Activated CD4-positive, alpha-beta T cell treated with anti-CD3 and anti-CD28 coated beads, Interleukin-2, amount 50 U/mL, for 16 hours (primary cell): Measurements from ENCODE around the gene COASY.

Experiments used
- DNase-seq: peaks from one replicate; pipeline ENCODE4 v3.0.0-alpha.2; 2020

The COASY gene

DNA sequence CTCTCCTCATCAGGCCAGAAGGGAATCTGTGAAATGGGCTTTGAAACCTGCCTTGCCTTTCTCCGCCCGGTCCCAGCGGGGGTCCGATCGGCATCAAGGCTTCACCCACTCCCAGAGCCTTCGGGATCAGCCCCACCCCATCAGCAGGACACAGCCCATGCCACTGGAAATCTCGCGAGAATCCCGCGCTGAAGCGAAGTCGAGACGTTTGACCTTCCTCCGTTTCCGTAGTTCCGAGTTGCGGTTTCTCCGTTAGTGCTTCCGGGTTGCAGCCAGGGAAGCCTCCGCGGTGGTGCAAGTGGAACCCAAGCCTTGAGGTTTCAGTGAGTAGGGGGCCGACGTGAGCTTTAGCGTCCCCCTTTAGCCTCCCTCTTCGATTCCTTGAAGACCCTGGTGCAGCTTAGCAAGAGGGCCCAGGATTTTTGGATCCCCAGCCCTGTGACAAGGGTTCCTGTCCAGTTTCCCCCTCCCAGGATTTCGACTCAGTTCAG, at the start of gene COASY:
Gene COASY, plus strand, starts transcription at position 252 of the 491 bp plus-strand sequence. CDS start 475 bp downstream, outside the sequence.
- DNase-seq, result peak; percentile 96

DNA sequence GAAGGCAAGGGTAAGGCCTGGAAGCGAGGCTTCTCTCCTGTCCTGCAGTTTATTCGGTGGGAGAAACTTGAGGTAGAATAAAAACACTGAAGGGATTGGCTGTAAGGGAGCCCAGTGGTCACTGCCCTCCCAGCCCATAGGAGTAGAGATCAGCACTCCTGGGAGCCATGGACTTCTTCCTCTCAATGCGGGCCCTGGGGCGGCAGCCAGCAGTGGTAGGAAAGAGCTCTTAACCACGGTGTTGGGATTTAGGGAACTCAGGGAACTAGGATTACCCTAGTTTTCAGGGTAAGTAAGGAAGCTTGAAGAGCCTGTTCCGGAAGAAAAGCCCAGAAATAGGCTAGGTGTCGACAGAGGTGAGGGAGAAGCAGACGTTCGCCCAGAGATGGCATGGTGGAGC, 49.7 kb upstream of the COASY start:
- no peak for DNase-seq

DNA sequence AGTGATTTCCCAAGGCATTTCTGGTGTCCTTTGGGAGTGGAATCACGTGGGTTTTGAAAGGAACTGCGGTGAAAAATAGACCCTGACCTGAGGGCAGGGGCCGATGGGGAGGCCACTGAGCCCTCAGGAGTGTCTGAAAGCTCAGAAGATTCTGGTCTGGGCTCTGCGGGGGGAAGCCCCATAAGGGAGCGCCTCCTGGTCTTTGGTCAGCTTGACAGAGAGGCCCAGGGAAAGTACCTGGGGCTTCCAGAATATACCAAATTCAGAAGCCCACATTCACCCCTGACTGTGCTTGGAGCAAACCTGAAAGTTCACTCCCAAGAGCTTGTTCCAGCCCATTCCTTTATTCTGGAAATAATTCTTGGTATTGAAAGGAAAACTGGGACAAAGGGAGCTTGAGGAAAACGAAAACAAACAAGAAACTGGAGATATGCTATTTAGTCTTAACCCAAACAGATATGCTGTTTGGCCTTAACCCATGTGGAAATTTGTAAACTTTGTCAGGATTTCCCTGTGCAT, 49.2 kb upstream of the COASY start:
- no peak for DNase-seq

DNA sequence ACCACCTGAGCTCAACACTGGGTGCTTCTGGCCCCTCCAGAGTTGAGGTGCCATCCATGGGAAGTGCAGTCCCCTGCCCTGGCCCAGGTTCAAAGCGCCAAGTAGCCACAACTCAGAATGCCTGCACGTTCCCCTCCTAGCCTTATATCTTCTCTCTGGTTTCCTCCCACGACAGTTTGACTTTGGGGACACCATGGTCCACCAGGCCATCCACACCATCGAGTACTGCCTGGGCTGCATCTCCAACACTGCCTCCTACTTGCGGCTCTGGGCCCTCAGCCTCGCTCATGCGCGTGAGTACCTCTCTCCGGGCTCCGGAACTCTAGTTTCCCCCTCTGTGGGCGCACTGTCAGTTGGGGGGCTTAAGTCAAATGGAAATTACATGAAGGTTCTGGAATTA, 48.3 kb upstream of the COASY start:
- DNase-seq, result no peak

DNA sequence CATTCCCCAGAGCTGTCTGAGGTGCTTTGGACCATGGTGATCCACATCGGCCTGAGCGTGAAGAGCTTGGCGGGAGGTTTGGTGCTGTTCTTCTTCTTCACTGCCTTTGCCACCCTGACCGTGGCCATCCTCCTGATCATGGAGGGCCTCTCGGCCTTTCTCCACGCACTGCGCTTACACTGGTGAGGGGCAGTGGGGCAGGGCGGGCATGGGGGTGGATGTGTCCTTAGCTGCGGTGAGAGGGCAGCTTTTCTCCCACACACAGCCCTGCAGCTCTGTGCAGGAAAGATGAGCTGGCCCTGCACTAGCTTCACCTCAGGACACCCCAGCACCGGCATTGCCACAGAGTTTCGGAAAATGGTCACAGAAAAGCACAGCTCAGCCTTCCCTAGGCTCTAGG, 47.7 kb upstream of the COASY start:
- DNase-seq, result no peak

DNA sequence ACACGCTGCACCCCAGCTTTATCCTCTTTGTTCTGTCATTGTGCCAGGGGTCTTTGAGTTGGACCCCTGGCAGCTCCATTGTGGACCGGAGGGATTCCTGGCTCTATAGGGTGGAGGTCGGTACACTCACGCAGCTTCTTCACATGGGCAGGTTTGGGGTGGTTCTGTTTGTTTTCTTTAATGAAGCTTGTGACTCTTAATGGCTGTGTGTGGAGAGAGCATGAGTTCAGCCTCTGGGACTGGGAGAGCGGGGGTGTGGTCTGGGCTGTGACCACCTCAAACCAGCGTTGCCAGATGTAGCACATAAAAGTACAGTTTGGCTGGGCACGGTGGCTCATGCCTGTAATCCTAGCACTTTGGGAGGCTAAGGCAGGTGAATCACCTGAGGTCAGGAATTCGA, 47.1 kb upstream of the COASY start:
- no peak for DNase-seq

DNA sequence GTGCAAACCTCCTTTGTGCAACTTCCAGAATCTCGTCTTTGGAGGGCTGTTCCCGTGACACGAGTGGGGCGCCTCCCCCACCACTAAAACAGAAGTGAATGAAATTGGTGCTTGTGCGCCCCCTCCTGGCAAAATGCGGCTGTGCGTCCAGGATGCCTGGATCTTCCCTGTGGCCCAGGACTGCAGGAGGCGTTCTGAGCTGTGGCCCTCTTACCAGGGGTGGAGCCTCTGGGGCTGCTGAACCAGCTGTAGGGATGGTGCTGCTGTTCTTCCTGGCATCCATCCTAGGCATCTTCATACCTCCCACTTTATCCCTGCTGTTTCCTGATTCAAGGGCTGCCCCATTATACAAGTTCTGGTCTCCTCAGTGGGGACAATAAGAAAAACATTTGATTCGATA, 44.4 kb upstream of the COASY start:
- DNase-seq, result peak; percentile 77

DNA sequence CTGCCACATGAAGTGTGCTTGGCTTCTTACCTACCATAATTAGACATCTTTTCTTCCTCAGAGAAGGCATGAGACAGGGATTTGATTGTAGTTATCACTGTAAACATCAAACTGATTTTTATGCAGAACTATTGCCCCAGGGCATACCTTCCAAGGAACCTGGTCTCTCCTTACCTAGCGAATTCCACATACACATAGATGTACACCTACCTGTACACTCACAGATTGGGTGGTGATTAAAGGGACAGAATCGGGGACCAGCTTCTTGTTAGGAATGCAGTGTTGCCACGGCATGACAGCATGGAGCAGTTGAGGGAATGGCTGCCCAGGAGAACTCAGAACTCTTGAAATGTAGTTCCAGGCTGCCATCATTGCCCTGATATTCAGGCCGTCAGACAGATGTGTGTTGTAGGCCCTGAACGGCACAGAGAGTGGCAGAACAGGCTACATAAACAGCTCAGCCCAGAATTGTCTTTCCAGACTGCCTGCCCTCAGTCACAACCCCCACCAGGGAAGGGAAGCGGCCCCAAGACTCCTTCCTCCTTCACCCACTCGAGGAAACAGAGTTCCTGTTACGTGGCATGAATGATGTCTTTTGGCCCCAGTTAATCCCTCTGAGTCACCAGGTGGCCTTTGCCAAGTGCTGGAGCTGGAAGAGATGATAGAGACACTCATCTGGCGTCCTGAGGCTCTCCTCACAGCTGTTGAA, 43.7 kb upstream of the COASY start:
- no peak for DNase-seq

DNA sequence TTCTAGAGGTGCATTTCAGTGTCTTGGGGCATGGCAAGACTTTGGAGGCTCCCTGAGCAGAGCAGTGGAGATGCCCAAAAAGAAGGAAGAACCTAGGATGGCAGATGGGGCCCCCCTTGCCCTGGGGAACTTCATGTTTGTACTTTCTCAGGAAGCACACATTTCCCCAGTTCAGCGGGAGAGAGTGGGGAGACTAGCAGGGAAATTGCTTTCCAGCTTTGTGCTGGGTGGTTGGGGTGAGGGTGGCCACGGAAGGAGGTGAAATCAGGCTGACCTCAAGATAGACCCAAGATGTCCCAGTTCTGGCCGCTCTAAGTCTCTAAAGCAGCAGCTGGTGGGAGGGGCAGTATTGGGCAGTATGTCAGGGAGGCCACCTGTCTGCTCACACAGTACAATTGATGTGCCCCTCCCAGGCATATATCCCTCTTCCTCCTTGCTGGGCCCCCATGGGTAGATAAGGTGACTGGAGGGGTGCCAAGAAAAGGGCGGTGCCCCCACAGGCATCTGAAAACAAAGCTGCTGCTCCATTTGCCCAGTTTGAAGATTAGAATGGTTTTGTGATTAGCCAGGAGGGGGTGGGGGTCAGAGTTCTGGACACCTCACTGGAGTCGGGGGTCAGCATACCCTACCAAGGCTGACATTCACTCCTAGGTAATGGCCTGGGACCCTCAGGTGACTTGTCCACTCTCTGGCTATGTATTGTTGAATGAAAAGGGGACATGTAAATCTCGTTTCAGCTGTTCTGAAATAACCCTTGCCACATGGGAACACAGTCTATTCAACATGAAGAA, 43.0 kb upstream of the COASY start:
- no peak for DNase-seq

DNA sequence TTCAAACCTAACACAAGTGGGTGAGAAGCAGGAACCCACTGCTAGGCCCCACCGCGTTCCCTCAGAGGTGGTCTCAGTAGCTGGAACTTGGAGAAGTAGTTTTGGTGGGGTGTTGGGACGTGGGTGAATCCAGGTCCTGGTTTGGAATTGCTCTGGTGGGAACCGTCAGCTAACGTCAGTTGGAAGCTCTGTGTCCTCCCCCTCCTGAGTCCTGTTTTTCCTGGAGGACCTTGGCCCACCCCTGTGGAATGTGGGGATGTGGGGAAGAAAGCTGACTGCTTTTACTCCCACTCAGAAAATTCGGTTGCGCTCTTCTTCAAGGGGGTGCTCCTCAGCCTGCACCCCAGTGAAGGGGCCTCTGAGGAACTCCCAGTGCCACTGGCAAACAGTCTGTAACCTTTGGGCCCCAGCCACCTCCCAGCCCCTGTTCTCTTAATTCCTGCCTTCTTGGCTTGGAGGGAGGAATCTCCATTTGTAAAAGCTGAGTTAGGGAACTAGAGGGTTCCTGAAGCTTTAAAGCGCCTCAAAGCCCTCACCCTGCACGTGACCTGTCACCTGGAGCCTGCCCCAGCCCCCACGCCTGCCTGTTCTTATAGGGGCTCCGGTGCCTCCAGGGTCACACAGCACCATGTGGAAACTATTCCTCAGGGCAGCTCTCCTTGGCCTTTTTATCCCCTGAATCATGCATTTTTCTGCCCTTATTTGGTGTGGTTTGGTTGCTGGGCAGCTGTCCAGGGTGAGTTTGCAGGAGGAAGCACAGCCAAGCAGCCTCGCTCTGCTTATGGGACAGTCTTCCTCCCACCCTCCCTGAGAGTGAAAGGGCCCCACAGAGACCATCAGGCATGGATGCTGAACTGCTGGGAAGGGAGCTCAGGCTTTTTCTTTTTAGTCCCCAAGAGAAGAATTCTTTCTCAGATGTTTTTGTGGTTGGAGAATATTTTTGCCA, 42.1 kb upstream of the COASY start:
- DNase-seq, result no peak

DNA sequence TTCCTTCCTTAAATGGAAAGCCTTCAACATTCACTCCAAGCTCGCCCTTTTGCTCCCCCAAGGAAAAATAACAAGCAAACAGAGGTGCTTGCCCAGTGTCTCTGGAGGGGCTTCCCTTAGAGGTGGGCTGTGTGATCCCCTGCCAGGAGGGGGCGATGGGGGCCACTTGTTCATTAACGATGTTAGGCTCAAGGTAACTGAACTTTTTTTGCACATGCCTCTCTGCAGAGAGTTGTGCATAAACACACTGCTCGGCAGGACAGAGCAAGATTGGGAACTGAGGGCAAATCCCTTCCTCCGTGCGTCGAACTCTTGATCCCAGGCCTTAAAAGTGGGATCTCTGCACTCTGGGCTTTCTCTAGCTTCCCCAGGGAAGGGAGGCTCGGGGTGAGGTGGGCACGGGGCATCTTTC, 41.4 kb upstream of the COASY start:
- DNase-seq, result peak; percentile 24

DNA sequence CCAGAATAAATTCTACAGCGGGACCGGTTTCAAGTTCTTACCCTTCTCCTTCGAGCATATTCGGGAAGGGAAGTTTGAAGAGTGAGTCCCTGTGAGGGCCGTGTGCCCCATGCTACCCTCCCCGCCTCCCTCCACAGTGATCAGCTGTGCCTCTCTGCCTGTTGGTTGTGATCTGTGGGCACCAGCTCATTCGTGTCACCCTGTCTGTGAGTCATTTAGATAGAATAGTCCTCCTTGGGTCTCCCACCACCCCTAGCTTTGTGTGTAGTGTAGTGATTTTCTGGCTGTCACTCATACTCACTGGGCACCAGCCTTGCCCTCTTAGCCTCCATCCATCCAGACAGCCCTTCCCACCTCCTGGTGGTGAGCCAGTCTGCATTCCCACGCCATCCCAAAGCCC, 40.9 kb upstream of the COASY start:
- peak; percentile 40 for DNase-seq

DNA sequence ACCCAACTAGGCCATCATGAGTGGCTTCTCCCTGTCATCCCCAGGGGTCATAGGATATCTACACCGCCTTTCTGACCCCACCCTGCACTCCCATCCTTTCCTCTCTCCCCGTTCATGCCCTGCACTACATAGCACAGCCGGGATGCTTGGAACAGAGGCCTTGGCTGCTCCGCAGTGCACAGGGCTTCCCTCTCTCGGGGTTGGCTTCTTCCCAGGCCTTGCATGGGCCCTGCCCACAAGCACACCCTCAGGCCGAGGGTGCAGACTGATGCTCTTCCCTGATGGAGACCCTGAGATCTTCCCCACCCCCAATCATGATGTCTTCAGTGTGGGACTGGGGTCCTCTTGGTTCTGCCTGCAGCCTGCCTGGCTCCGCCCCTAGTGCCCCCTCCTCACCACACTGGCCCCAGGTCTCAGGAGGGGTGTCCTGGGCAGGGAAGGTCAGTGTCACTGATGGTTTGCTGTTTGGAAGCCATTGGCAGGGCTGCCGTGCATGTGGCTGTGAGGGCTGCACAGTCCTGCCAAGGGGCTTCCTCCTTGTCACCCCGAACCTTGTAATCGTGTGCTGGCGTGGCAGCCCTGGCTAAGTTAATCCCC, 40.2 kb upstream of the COASY start:
- no peak for DNase-seq

DNA sequence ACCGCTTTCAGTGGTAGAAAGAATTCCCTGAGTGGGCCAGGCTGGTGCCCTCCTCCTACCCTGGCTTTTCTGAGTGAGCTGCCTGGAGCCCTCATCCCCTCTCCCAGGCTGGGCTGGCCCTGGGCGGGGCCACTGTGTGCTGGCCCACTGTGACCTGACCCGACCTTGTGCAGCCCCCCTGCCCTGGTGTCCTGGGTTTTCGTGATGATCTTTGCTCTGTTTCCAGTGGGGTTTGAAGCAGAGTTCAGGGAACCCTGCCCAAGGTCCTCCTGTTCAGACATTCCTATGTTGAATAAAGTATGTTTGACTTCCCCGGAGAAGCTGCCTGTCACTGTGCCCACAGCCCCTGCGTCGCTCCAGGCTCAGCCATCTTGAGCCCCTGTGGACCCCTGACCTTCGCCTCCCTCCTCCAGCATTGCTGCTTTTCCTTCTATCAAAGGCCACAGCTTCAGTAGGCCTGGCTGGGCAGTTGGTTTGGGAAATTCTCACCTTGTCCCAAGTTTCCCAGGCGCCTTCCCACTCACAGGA, 39.6 kb upstream of the COASY start:
- DNase-seq, result no peak

DNA sequence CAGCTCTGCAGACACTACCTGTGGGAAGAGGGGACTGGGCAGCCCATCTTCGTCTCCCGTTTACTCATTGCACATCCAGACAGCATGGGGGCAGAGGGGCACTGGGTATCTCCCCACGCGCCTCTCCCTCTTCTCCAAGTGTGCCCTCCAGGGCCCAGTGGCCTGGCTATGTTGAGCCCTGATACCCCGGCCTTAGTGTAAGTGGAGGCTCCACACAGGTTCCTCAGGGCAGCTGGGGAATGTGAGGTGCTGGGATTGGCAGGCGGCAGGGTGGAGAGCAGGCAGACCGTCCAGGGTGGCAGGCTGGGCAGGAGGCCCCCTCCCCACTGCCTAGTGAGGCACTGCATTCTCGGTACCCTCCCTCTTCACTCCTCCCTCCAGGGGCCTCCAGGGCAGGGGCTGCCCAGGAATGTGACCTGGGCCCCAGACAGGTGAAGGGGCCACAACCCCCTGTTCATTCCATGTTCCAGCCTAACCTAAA, 39.1 kb upstream of the COASY start:
- no peak for DNase-seq

DNA sequence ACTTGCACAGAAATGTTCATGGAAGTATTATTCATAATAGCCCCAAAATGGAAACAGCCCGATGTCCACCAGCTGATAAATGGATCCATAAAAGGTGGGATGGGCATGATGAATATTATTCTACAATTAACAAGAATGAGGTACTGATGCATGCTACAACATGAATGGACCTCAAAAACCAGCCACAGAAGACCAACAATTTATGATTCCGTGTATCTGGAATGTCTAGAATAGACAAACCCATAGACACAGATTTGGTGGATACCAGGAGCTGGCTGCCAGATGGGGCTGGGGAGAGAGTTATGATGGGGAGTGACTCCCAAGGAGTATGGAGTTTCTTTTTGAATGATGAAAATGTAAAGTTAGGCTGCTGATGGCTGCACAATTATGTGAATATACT, 36.7 kb upstream of the COASY start:
- no peak for DNase-seq

DNA sequence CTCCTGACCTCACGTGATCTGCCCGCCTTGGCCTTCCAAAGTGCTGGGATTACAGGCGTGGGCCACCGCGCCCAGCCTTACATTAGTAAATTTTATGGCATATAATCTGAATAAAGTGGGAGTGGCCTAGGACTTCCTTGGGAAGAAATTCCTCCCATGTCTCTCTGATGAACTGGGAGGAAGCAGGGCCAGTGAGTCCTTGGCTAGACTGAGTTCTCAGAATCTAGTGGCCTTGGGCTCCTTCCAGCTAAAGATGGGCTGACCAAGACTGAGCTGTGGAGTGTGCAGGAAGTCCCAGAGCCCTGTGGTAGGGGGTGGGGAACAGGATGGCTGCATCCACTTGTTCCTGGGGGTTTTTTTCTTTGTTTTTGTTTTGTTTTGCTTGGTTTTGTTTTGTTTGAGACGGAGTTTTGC, 35.9 kb upstream of the COASY start:
- no peak for DNase-seq

DNA sequence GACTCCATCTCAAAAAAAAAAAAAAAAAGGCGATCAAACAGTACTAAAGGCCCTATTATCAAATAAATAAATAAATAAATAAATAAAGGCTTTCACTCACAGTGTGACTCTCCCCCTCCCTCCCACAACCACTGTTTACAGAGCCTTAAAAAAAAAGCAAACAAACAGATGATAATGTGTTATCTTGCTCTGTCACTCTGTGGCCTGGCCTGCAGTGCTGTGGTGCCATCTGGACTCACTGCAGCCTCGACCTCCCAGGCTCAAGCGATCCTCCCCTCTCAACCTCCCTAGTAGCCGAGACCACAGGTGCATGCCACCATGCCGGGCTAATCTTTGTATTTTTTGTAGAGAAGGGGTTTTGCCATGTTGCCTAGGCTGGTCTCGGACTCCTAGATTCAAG, 34.0 kb upstream of the COASY start:
- no peak for DNase-seq

DNA sequence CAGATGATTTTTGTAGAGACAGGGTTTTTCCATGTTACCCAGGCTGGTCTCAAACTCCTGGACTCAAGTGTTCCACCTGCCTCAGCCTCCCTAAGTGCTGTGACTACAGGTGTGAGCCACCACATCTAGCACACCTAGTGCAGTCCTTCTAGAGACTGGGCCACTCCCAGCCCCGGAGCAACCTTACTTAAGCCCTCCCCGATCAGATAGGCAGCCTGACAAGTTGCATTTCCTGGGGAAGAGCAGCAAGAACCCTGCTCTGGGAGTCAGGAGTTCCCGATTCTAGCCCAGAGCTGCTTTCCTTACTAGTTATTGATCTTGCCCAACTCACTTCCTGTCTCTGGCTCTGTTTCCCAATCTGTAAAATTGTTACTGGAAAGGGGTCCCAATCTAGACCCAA, 32.9 kb upstream of the COASY start:
- DNase-seq, result no peak

DNA sequence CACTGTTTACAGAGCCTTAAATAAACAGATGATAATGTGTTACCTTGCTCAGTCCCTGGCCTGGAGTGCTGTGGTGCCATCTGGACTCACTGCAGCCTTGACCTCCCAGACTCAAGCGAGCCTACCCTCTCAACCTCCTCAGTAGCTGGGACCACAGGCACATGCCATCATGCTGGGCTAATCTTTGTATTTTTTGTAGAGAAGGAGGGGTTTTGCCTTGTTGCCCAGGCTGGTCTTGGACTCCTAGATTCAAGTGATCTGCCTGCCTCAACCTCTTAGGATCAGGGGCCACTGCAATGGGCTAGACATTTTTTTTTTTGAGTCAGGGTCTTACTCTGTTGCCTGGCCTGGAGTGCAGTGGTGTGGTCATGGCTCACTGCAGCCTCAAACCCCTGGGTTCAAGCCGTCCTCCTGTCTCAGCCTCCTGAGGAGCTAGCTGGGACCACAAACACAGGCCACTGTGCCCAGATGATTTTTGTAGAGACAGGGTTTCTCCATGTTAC, 30.9 kb upstream of the COASY start:
- no peak for DNase-seq

DNA sequence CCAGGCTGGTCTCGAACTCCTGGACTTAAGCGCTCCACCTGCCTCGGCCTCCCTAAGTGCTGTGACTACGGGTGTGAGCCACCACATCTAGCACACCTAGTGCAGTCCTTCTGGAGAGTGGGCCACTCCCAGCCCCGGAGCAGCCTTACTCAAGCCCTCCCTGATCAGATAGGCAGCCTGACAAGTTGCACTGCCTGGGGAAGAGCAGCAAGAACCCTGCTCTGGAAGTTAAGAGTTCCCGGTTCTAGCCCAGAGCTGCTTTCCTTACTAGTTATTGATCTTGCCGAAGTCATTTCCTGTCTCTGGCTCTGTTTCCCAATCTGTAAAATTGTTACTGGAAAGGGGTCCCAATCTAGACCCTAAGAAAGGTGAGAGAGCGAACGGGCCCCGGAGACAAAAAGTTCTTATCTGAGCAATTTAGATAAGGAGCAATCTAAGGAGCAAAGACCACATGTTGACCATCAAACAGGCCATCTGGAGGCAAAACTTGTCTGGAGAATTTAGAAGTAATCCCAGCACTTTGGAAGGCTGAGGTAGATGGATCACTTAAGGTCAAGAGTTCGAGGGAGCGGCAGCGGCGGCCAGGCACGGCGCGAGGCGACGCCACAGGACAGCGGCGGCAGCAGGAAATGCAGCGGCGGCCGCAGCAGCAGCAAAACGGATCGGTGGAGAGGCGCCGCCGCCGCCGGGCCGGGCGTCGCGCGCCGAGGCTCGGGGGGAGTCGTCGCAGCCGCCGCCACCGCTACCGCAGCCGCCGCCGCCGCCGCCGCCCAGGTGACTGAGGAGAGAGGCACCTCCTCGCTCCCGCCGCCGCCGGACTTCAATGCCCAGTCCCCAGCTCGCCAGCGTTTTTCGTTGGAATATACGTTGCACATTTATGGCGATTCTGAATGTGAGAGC, 30.2 kb upstream of the COASY start:
- DNase-seq, result peak; percentile 33
